Skeletal muscle satellite cell (primary cell): Measurements from ENCODE around the gene CEP126.

Experiments
- H3K27me3 ChIP-seq: 2 replicates; pipeline ENCODE4 v1.7.0; 2013; ENCODE audit warnings: low read length; ENCODE audit not compliant: control insufficient read depth, insufficient read depth
- H3K36me3 ChIP-seq: 2 replicates; pipeline ENCODE4 v1.7.0; 2013; ENCODE audit warnings: mild to moderate bottlenecking, control low read depth, low read length; ENCODE audit not compliant: insufficient read depth
- H3K4me1 ChIP-seq: 2 replicates; pipeline ENCODE4 v1.7.0; 2013; ENCODE audit warnings: low read length; ENCODE audit not compliant: control insufficient read depth, insufficient read depth
- H3K4me2 ChIP-seq: 2 replicates; pipeline ENCODE4 v1.7.0; 2013; ENCODE audit warnings: mild to moderate bottlenecking, low read length
- H3K4me3 ChIP-seq: 2 replicates; pipeline ENCODE4 v1.7.0; 2013; ENCODE audit warnings: low read length
- H3K9ac ChIP-seq: 2 replicates; pipeline ENCODE4 v1.7.0; 2013; ENCODE audit warnings: mild to moderate bottlenecking, low read depth, low read length, moderate library complexity
- H3K9me3 ChIP-seq: replicated peaks from 2 replicates; pipeline ENCODE4 v1.7.0; 2013; ENCODE audit warnings: mild to moderate bottlenecking, control low read depth, low read length

The CEP126 gene

GRCh38 chr11:101909087-101909486 lies 5.7 kb upstream of the CEP126 start:
- Histone ChIP-seq H3K4me3 (no peak overlapping the region), H3K4me2 (no peak overlapping the region), H3K27me3 (no peaks in the 10 kb centered on the region), H3K9me3 (no peaks in the 10 kb centered on the region), H3K4me1 (peaks cover 5% of the 10 kb centered on the region), H3K36me3 (no peaks in the 10 kb centered on the region), H3K9ac (no peak overlapping the region)

- H3K4me2 ChIP-seq = no peak overlapping the region
- H3K9me3 ChIP-seq = no peaks in the 10 kb centered on the region
- no peak overlapping the region for H3K9ac ChIP-seq
- peaks cover 21% of the 10 kb centered on the region for H3K4me1 ChIP-seq
- no peaks in the 10 kb centered on the region for H3K36me3 ChIP-seq
- no peak overlapping the region for H3K4me3 ChIP-seq
- no peaks in the 10 kb centered on the region for H3K27me3 ChIP-seq
Measured at GRCh38 chr11:101912823-101913284, 2.0 kb upstream of the CEP126 start.

GRCh38 chr11:101913656-101914055 lies 1.2 kb upstream of the CEP126 start:
- Histone ChIP-seq H3K4me3 (no peak overlapping the region), H3K9ac (no peak overlapping the region), H3K9me3 (no peaks in the 10 kb centered on the region), H3K27me3 (no peaks in the 10 kb centered on the region), H3K4me2 (peak overlapping the region; percentile 80), H3K36me3 (no peaks in the 10 kb centered on the region), H3K4me1 (peaks cover 21% of the 10 kb centered on the region)

- H3K9me3 ChIP-seq = no peaks in the 10 kb centered on the region
- H3K36me3 ChIP-seq = no peaks in the 10 kb centered on the region
- H3K4me3 ChIP-seq = peak overlapping the region; percentile 78
- H3K27me3 ChIP-seq = no peaks in the 10 kb centered on the region
- H3K4me2 ChIP-seq = peak overlapping the region; percentile 80
- peaks cover 21% of the 10 kb centered on the region for H3K4me1 ChIP-seq
- H3K9ac ChIP-seq = peak overlapping the region; percentile 86
Measured at GRCh38 chr11:101914341-101914737, 471 bp upstream of the CEP126 start.

- peak overlapping the region; percentile 86 for H3K9ac ChIP-seq
- peak overlapping the region; percentile 78 for H3K4me3 ChIP-seq
- peak overlapping the region; percentile 80 for H3K4me2 ChIP-seq
- H3K36me3 ChIP-seq = no peaks in the 10 kb centered on the region
- H3K27me3 ChIP-seq = no peaks in the 10 kb centered on the region
- peaks cover 21% of the 10 kb centered on the region for H3K4me1 ChIP-seq
- no peaks in the 10 kb centered on the region for H3K9me3 ChIP-seq
Measured at GRCh38 chr11:101915791-101916291, 1.0 kb downstream of the CEP126 start.

GRCh38 chr11:101916422-101916821 lies 1.6 kb downstream of the CEP126 start, which contains the start of gene ANGPTL5:
TSS of gene ANGPTL5 (minus strand) at chr11:101916522. CDS start at chr11:101907909, 8,613 bp downstream.
- H3K4me3 ChIP-seq = peak within 1 kb of the TSS; percentile 78
- H3K27me3 ChIP-seq = no peaks in the 10 kb centered on the region
- H3K4me1 ChIP-seq = peaks cover 21% of the 10 kb centered on the region
- peak within 1 kb of the TSS; percentile 86 for H3K9ac ChIP-seq
- H3K9me3 ChIP-seq = no peaks in the 10 kb centered on the region
- H3K36me3 ChIP-seq = no peaks in the 10 kb centered on the region
- H3K4me2 ChIP-seq = peak within 1 kb of the TSS; percentile 80

- no peak overlapping the region for H3K9ac ChIP-seq
- H3K4me3 ChIP-seq = no peak overlapping the region
- no peak overlapping the region for H3K4me2 ChIP-seq
- H3K36me3 ChIP-seq = no peaks in the 10 kb centered on the region
- H3K9me3 ChIP-seq = no peaks in the 10 kb centered on the region
- no peaks in the 10 kb centered on the region for H3K27me3 ChIP-seq
- H3K4me1 ChIP-seq = peaks cover 21% of the 10 kb centered on the region
Measured at GRCh38 chr11:101917226-101917625, 2.4 kb downstream of the CEP126 start.

GRCh38 chr11:101920992-101921391 lies 6.2 kb downstream of the CEP126 start:
- no peaks in the 10 kb centered on the region for H3K27me3 ChIP-seq
- no peak overlapping the region for H3K4me2 ChIP-seq
- H3K36me3 ChIP-seq = no peaks in the 10 kb centered on the region

GRCh38 chr11:101923554-101923953 lies 8.7 kb downstream of the CEP126 start:
- Histone ChIP-seq H3K4me1 (no peaks in the 10 kb centered on the region), H3K9me3 (no peaks in the 10 kb centered on the region), H3K4me3 (no peak overlapping the region), H3K4me2 (no peak overlapping the region), H3K36me3 (no peaks in the 10 kb centered on the region), H3K9ac (no peak overlapping the region), H3K27me3 (no peaks in the 10 kb centered on the region)

More at GRCh38 chr11:101920992-101921391, 6.2 kb downstream of the CEP126 start:
- peaks cover 6% of the 10 kb centered on the region for H3K4me1 ChIP-seq
- no peaks in the 10 kb centered on the region for H3K9me3 ChIP-seq
- H3K9ac ChIP-seq = no peak overlapping the region
- H3K4me3 ChIP-seq = no peak overlapping the region

- Histone ChIP-seq H3K36me3 (no peaks in the 10 kb centered on the region), H3K4me1 (no peaks in the 10 kb centered on the region), H3K27me3 (no peaks in the 10 kb centered on the region)
Measured at GRCh38 chr11:101929294-101929915, 14.6 kb downstream of the CEP126 start.

GRCh38 chr11:101931692-101932091 lies 16.9 kb downstream of the CEP126 start:
- no peaks in the 10 kb centered on the region for H3K27me3 ChIP-seq
- no peak overlapping the region for H3K4me3 ChIP-seq
- no peaks in the 10 kb centered on the region for H3K36me3 ChIP-seq
- H3K4me1 ChIP-seq = no peaks in the 10 kb centered on the region
- no peaks in the 10 kb centered on the region for H3K9me3 ChIP-seq
- no peak overlapping the region for H3K4me2 ChIP-seq
- no peak overlapping the region for H3K9ac ChIP-seq

More at GRCh38 chr11:101929294-101929915, 14.6 kb downstream of the CEP126 start:
- Histone ChIP-seq H3K9ac (no peak overlapping the region), H3K9me3 (no peaks in the 10 kb centered on the region), H3K4me2 (no peak overlapping the region), H3K4me3 (no peak overlapping the region)
